ENCODE results near the gene NME2. TPM values are rescaled to one million over a fixed set of nuclear protein-coding genes. Genes with fewer than 3 reads are reported as not detected.

Gene NME2
- total RNA-seq, 1 donor from 2014 or later = 248 TPM

DNA sequence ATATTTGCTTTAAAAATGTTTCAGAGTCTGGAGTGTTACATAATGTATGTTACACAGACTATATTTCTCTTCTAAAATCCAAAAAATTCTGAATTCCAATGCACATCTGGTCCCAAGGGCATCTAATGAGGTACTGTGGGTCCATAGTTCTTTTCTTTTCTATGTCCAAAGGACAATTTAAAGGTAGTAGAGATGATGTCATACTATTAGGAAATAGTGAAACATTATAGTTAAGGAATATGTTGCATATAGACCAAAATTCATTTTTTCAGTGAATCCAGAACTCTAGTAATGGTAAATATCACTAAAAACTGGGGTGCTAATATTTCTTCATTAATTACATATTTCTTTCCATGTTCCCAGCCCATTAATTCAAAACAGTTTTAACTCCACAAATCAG lies 23.0 kb downstream of the NME2 start:
- ATAC-seq = no peak
- DNase-seq = no peak
- intact Hi-C loops (cut with micrococcal nuclease) = no loop called here

GRCh38 chr17:51189628-51190027 lies 23.4 kb downstream of the NME2 start:
- no peak for ATAC-seq
- DNase-seq = no peak
- intact Hi-C loops (cut with micrococcal nuclease) = no loop called here

- intact Hi-C loops (cut with micrococcal nuclease) = no loop called here
- DNase-seq (no peak), ATAC-seq (no peak)
Measured at GRCh38 chr17:51191895-51192294, 25.7 kb downstream of the NME2 start.

- DNase-seq (no peak), ATAC-seq (no peak)
- intact Hi-C loops (cut with micrococcal nuclease) = no loop called here
Measured at GRCh38 chr17:51197754-51198153, 31.5 kb downstream of the NME2 start.

- intact Hi-C loops (cut with micrococcal nuclease) = no loop called here
- no peak for ATAC-seq
Measured at GRCh38 chr17:51200295-51200694, 34.1 kb downstream of the NME2 start.

DNA sequence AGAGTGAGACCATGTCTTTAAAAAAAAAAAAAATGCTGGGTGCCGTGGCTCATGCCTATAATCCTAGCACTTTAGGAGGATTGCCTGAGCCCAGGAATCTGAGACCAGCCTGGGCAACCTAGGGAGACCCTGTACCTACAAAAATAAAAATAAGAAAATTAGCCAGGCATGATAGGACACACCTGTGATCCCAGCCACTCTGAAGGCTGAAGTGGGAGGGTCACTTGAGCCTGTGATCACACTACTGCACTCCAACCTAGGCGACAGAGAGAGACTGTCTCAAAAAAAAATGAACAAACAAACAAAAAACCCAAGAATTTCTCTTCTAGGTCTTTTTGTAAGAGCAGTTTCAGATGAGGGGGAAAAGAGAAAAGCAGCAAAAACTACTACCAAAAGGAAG lies 34.6 kb downstream of the NME2 start:
- ATAC-seq = no peak
- no peak for DNase-seq
- intact Hi-C loops (cut with micrococcal nuclease) = no loop called here

More at GRCh38 chr17:51200295-51200694, 34.1 kb downstream of the NME2 start:
- DNase-seq = no peak

- intact Hi-C loops (cut with micrococcal nuclease) = no loop called here
Measured at GRCh38 chr17:51203838-51204237, 37.6 kb downstream of the NME2 start.

GRCh38 chr17:51214920-51215319 lies 48.7 kb downstream of the NME2 start:
- no peak for ATAC-seq
- no peak for DNase-seq
- intact Hi-C loops (cut with micrococcal nuclease) = no loop called here

More at GRCh38 chr17:51203838-51204237, 37.6 kb downstream of the NME2 start:
- no peak for DNase-seq
- no peak for ATAC-seq

DNA sequence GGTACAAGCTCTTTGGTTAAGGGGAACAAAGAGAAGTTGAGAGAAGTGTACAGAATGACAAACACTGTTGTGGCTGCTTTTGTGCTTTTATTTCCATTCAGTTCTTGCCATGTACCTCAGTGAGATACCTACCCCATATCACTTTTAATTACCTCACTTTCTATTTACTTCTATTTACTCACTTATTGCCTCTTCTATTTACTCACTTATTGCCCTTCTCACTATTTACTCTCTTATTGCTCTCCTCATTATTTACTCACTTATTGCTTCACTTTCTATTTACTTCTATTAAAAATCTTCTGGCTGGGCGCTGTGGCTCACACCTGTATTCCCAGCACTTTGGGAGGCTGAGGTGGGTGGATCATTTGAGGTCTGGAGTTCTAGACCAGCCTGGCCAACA lies 51.7 kb downstream of the NME2 start:
- DNase-seq = no peak
- no peak for ATAC-seq
- intact Hi-C loops (cut with micrococcal nuclease) = no loop called here

DNA sequence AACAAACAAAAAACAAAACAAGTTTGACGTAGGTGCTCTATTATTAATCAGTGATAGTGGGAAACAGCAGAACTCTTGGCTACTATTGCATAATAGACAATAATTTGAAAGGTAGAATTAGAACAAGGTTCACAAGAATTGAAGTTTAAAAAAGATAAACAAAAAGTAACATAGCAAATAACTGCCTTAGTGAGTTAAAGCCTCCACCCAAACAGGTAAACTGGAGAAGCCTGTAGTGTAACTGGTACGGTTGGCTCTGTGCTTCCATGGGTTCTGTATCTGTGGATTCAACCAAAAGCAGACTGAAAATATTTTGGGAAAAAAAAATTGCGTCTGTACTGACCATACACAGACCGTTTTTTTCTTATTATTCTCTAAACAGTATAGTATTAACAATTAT lies 55.1 kb downstream of the NME2 start:
- intact Hi-C loops (cut with micrococcal nuclease) = no loop called here
- DNase-seq = no peak

More for the DNA sequence above, 55.1 kb downstream of the NME2 start:
- no peak for ATAC-seq

Other genes starting within 250 kb of the NME2 start
- gene SPAG9, start 45.5 kb upstream of the NME2 start, total RNA-seq = 42.8 TPM
- 20.3 TPM for gene NME1, start 12.9 kb upstream of the NME2 start, total RNA-seq
- 6.6 TPM for gene MBTD1, start 93.6 kb downstream of the NME2 start, total RNA-seq
- 7.3 TPM for gene UTP18, start 94.1 kb downstream of the NME2 start, total RNA-seq